H1 (cell line): ENCODE data around the gene MUC2. TPM values are rescaled to one million over a fixed set of nuclear protein-coding genes. Genes with fewer than 3 reads are reported as not detected.

Source experiments
- TCF12 ChIP-seq: IDR thresholded peaks from 2 replicates; pipeline ENCODE4 v1.6.1; 2011; ENCODE audit warnings: low read depth, mild to moderate bottlenecking, low read length
- YY1 ChIP-seq: IDR thresholded peaks from 2 replicates; pipeline ENCODE4 v1.6.1; 2011; ENCODE audit warnings: low read depth, mild to moderate bottlenecking, low read length
- polyA plus RNA-seq, 7 experiments: library from polyadenylated mRNA; depleted of rRNA in 3 of 7; stranded (reverse) in 5 of 7; unstranded in 2 of 7; fragments of >200 nt in 5 of 7; fragments of 200-250 nt in 2 of 7; gene quantifications; 1 replicate in 5 of 7; 2 replicates in 1 of 7; 4 replicates in 1 of 7; pipeline versions ENCODE4 v1.2.1 to v1.2.3, GENCODE V29; 2011 to 2013; ENCODE audit warnings: missing spikeins in 2 of 7, mixed read lengths in 2 of 7
- total RNA-seq: library from RNA; stranded (reverse); fragmentation: NEBNext Ultra II Directional; extraction: Animal tissue kit (Norgen Biotek cat#: 25700); gene quantifications from 2 replicates; pipeline ENCODE4 v1.2.1, GENCODE V29; 2021
- TF ChIP-seq, protein P1 (sequence below): fragments of 300-600 bp; sonication (generic); IDR thresholded peaks from 2 replicates; pipeline ENCODE4 v1.7.1; 2012; ENCODE audit warnings: low read length, moderate library complexity, mild to moderate bottlenecking, inconsistent platforms; ENCODE audit not compliant: insufficient replicate concordance

Gene MUC2
- total and polyA plus RNA-seq, 2 of the 8 experiments (the other 6 are each of a cell fraction or from before 2014, with no cell fraction given): not detected

- TF ChIP-seq, protein P1, sequence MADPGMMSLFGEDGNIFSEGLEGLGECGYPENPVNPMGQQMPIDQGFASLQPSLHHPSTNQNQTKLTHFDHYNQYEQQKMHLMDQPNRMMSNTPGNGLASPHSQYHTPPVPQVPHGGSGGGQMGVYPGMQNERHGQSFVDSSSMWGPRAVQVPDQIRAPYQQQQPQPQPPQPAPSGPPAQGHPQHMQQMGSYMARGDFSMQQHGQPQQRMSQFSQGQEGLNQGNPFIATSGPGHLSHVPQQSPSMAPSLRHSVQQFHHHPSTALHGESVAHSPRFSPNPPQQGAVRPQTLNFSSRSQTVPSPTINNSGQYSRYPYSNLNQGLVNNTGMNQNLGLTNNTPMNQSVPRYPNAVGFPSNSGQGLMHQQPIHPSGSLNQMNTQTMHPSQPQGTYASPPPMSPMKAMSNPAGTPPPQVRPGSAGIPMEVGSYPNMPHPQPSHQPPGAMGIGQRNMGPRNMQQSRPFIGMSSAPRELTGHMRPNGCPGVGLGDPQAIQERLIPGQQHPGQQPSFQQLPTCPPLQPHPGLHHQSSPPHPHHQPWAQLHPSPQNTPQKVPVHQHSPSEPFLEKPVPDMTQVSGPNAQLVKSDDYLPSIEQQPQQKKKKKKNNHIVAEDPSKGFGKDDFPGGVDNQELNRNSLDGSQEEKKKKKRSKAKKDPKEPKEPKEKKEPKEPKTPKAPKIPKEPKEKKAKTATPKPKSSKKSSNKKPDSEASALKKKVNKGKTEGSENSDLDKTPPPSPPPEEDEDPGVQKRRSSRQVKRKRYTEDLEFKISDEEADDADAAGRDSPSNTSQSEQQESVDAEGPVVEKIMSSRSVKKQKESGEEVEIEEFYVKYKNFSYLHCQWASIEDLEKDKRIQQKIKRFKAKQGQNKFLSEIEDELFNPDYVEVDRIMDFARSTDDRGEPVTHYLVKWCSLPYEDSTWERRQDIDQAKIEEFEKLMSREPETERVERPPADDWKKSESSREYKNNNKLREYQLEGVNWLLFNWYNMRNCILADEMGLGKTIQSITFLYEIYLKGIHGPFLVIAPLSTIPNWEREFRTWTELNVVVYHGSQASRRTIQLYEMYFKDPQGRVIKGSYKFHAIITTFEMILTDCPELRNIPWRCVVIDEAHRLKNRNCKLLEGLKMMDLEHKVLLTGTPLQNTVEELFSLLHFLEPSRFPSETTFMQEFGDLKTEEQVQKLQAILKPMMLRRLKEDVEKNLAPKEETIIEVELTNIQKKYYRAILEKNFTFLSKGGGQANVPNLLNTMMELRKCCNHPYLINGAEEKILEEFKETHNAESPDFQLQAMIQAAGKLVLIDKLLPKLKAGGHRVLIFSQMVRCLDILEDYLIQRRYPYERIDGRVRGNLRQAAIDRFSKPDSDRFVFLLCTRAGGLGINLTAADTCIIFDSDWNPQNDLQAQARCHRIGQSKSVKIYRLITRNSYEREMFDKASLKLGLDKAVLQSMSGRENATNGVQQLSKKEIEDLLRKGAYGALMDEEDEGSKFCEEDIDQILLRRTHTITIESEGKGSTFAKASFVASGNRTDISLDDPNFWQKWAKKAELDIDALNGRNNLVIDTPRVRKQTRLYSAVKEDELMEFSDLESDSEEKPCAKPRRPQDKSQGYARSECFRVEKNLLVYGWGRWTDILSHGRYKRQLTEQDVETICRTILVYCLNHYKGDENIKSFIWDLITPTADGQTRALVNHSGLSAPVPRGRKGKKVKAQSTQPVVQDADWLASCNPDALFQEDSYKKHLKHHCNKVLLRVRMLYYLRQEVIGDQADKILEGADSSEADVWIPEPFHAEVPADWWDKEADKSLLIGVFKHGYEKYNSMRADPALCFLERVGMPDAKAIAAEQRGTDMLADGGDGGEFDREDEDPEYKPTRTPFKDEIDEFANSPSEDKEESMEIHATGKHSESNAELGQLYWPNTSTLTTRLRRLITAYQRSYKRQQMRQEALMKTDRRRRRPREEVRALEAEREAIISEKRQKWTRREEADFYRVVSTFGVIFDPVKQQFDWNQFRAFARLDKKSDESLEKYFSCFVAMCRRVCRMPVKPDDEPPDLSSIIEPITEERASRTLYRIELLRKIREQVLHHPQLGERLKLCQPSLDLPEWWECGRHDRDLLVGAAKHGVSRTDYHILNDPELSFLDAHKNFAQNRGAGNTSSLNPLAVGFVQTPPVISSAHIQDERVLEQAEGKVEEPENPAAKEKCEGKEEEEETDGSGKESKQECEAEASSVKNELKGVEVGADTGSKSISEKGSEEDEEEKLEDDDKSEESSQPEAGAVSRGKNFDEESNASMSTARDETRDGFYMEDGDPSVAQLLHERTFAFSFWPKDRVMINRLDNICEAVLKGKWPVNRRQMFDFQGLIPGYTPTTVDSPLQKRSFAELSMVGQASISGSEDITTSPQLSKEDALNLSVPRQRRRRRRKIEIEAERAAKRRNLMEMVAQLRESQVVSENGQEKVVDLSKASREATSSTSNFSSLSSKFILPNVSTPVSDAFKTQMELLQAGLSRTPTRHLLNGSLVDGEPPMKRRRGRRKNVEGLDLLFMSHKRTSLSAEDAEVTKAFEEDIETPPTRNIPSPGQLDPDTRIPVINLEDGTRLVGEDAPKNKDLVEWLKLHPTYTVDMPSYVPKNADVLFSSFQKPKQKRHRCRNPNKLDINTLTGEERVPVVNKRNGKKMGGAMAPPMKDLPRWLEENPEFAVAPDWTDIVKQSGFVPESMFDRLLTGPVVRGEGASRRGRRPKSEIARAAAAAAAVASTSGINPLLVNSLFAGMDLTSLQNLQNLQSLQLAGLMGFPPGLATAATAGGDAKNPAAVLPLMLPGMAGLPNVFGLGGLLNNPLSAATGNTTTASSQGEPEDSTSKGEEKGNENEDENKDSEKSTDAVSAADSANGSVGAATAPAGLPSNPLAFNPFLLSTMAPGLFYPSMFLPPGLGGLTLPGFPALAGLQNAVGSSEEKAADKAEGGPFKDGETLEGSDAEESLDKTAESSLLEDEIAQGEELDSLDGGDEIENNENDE: no peak
- TF ChIP-seq TCF12 (no peak), YY1 (no peak)
Observed at GRCh38 chr11:1121331-1121812, 46.7 kb downstream of the MUC2 start (continued).
